Stimulated activated CD8-positive, alpha-beta memory T cell treated with anti-CD3 and anti-CD28 coated beads, Interleukin-7, amount 100 ng/mL, for 1 hour (primary cell): Measurements from ENCODE around the gene STAG1.

Experiments
- DNase-seq, 2 donors: peaks; one replicate each; pipeline ENCODE4 v3.0.0-alpha.2; 2020; ENCODE audit warnings: low read depth in 2 of 2

Gene STAG1

GRCh38 chr3:136334209-136334608 lies 418.0 kb downstream of the STAG1 start:
- DNase-seq, result no peak

- no peak for DNase-seq
Measured at GRCh38 chr3:136332776-136333175, 419.4 kb downstream of the STAG1 start.

GRCh38 chr3:136332302-136332701 lies 419.9 kb downstream of the STAG1 start:
- no peak for DNase-seq

GRCh38 chr3:136330900-136331299 lies 421.3 kb downstream of the STAG1 start:
- no peak for DNase-seq

- no peak for DNase-seq
Measured at GRCh38 chr3:136329593-136329992, 422.6 kb downstream of the STAG1 start.

- no peak for DNase-seq
Measured at GRCh38 chr3:136327671-136328070, 424.5 kb downstream of the STAG1 start.

GRCh38 chr3:136326316-136326715 lies 425.9 kb downstream of the STAG1 start:
- no peak for DNase-seq

- no peak for DNase-seq
Measured at GRCh38 chr3:136311968-136312367, 440.2 kb downstream of the STAG1 start.

GRCh38 chr3:136311261-136311660 lies 440.9 kb downstream of the STAG1 start:
- no peak for DNase-seq

GRCh38 chr3:136305879-136306278 lies 446.3 kb downstream of the STAG1 start:
- DNase-seq, result no peak

- no peak for DNase-seq
Measured at GRCh38 chr3:136300444-136300843, 451.7 kb downstream of the STAG1 start.

- DNase-seq, result no peak
Measured at GRCh38 chr3:136297826-136298225, 454.4 kb downstream of the STAG1 start.

GRCh38 chr3:136296960-136297359 lies 455.2 kb downstream of the STAG1 start:
- DNase-seq, result no peak

- DNase-seq, result no peak
Measured at GRCh38 chr3:136294176-136294575, 458.0 kb downstream of the STAG1 start.

GRCh38 chr3:136293279-136293678 lies 458.9 kb downstream of the STAG1 start:
- DNase-seq, result no peak

- DNase-seq, result no peak
Measured at GRCh38 chr3:136292500-136292899, 459.7 kb downstream of the STAG1 start.

- DNase-seq, result no peak
Measured at GRCh38 chr3:136291302-136291701, 460.9 kb downstream of the STAG1 start.
